HG03575 (cell line): ENCODE results near the gene PRICKLE4.

Experiments used
- ATAC-seq: cut with Tn5 transposase; IDR thresholded peaks from one replicate; pipeline ENCODE4 v1.9.1; 2021; ENCODE audit not compliant: unreplicated experiment, insufficient number of reproducible peaks, low FRiP score; ENCODE audit errors: extremely low read depth

Gene PRICKLE4

GRCh38 chr6:41780551-41781365, at the start of gene PRICKLE4:
Gene PRICKLE4 (plus strand): TSS chr6:41780782. CDS start chr6:41783474, 2,692 bp downstream.
- ATAC-seq, result no peak

GRCh38 chr6:41731561-41732086, 49.0 kb upstream of the PRICKLE4 start:
- no peak for ATAC-seq

- no peak for ATAC-seq
Measured at GRCh38 chr6:41732149-41732548, 48.4 kb upstream of the PRICKLE4 start.

- no peak for ATAC-seq
Measured at GRCh38 chr6:41732591-41733359, 47.8 kb upstream of the PRICKLE4 start.

GRCh38 chr6:41733360-41733706, 47.2 kb upstream of the PRICKLE4 start:
- no peak for ATAC-seq

- no peak for ATAC-seq
Measured at GRCh38 chr6:41733707-41734665, 46.6 kb upstream of the PRICKLE4 start.

- ATAC-seq, result no peak
Measured at GRCh38 chr6:41734666-41735426, 45.7 kb upstream of the PRICKLE4 start.

- ATAC-seq, result no peak
Measured at GRCh38 chr6:41735427-41736185, 45.0 kb upstream of the PRICKLE4 start, which contains the start of gene TFEB. Gene TFEB (minus strand): TSS chr6:41735608. CDS start chr6:41691213, 44,395 bp downstream.

GRCh38 chr6:41736186-41736733, 44.3 kb upstream of the PRICKLE4 start:
- ATAC-seq, result no peak

- no peak for ATAC-seq
Measured at GRCh38 chr6:41736800-41737555, 43.6 kb upstream of the PRICKLE4 start.

- ATAC-seq, result no peak
Measured at GRCh38 chr6:41737591-41738130, 42.9 kb upstream of the PRICKLE4 start.

GRCh38 chr6:41739041-41739440, 41.5 kb upstream of the PRICKLE4 start:
- ATAC-seq, result no peak

GRCh38 chr6:41740366-41741162, 40.0 kb upstream of the PRICKLE4 start:
- ATAC-seq, result no peak

- no peak for ATAC-seq
Measured at GRCh38 chr6:41741625-41742490, 38.7 kb upstream of the PRICKLE4 start.
